OCI-LY3 (cell line): ENCODE data around the gene CDC40.
"Not testable (repeated sequence)": the region's sequence is repeated elsewhere in the genome, so short reads cannot be mapped to it uniquely, and the experiment has no call there.

Source experiments
- CTCF ChIP-seq: fragments of 200-600, 300-600 bp; sonication (generic); IDR thresholded peaks from 2 replicates; pipeline ENCODE4 v1.5.1; 2014; ENCODE audit warnings: antibody characterized with exemption, low read length, low read depth
- EZH2phosphoT487 ChIP-seq: fragments of 200-600 bp; shearing (Covaris generic); IDR thresholded peaks from 2 replicates; pipeline ENCODE4 v1.6.1; 2018; ENCODE audit warnings: antibody characterized with exemption, mixed run types, low read depth

- TF ChIP-seq CTCF, EZH2phosphoT487: not testable (repeated sequence)
Measured at GRCh38 chr6:110272781-110273180, 92.6 kb downstream of the CDC40 start.
